ENCODE measurements around the gene ABCF2. TPM values are rescaled to one million over a fixed set of nuclear protein-coding genes. Genes with fewer than 3 reads are reported as not detected.

ABCF2 gene
- total RNA-seq, 1 experiment from 2014 or later: 99.0 TPM

GRCh38 chr7:151205730-151206129 lies 21.3 kb downstream of the ABCF2 start:
- no peak for DNase-seq (ENCODE audit: low spot score)
- in situ Hi-C loops (cut with HindIII; ENCODE audit: low sequenced_read_pairs): loop anchor here (5.0 kb wide), 1 partner anchor 58 kb away; no protein-coding TSS in a partner anchor

DNA sequence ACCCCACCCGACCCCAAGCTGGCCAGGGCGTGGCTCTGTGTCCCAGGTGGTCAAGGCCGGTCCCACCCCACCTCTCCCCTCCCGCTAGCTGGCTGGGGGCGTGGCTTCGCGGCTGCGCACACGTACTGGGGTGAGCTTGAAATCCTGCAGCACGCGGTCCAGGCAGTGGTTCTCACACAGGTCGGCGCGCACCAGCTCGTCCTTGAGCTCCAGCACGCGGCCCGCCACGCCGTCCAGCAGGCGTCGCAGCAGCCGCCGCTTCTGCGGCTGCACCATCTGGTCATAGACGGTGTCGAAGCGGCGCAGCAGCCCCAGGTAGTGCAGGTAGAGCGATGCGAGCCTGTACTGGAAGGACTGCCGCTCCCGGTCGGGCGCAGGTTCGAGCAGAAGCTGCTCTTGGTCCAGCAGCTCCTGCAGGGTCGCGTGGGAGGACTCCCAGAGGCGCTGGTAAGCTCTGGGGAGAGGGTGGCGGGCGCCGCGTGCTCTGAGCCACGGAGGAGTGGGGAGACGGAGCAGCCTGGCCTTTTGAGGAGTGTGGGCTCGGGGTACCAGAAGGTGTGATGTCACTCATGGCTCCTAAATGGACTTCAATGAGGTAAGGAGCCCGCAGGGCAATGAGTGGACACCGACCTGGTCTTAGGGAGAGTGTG lies 22.5 kb downstream of the ABCF2 start:
- in situ Hi-C loops (cut with HindIII; ENCODE audit: low sequenced_read_pairs): loop anchor here (5.0 kb wide), 1 partner anchor 57 kb away; no protein-coding TSS in a partner anchor

DNA sequence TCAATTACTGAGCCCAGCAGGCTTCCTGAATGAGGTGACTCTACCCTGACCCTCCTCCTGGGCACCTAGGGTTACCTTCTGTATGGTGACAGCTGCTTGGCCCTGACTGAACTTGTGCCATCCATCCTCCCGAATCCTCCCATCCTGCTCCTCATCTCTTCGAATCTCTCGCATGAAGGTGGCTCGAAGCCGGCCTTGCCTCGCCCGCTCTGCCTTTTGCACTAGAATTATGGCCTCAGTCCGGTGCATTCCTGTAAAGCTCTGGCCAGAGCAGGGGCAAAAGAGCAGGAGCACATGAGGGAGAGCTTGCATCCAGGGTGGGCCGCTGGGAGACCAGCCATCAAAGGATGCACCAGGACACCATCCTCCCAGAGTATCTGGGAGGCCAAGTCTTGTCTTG lies 24.2 kb downstream of the ABCF2 start:
- DNase-seq (ENCODE audit: low spot score): no peak
- in situ Hi-C loops (cut with HindIII; ENCODE audit: low sequenced_read_pairs): no loop called here

More for the DNA sequence above, 22.5 kb downstream of the ABCF2 start:
- DNase-seq (ENCODE audit: low spot score): no peak

- in situ Hi-C loops (cut with HindIII; ENCODE audit: low sequenced_read_pairs): no loop called here
These were observed 25.3 kb downstream of the ABCF2 start for GRCh38 chr7:151201751-151202150.

GRCh38 chr7:151201344-151201743 lies 25.7 kb downstream of the ABCF2 start:
- DNase-seq (ENCODE audit: low spot score): no peak
- in situ Hi-C loops (cut with HindIII; ENCODE audit: low sequenced_read_pairs): no loop called here

More at GRCh38 chr7:151201751-151202150, 25.3 kb downstream of the ABCF2 start:
- no peak for DNase-seq (ENCODE audit: low spot score)

DNA sequence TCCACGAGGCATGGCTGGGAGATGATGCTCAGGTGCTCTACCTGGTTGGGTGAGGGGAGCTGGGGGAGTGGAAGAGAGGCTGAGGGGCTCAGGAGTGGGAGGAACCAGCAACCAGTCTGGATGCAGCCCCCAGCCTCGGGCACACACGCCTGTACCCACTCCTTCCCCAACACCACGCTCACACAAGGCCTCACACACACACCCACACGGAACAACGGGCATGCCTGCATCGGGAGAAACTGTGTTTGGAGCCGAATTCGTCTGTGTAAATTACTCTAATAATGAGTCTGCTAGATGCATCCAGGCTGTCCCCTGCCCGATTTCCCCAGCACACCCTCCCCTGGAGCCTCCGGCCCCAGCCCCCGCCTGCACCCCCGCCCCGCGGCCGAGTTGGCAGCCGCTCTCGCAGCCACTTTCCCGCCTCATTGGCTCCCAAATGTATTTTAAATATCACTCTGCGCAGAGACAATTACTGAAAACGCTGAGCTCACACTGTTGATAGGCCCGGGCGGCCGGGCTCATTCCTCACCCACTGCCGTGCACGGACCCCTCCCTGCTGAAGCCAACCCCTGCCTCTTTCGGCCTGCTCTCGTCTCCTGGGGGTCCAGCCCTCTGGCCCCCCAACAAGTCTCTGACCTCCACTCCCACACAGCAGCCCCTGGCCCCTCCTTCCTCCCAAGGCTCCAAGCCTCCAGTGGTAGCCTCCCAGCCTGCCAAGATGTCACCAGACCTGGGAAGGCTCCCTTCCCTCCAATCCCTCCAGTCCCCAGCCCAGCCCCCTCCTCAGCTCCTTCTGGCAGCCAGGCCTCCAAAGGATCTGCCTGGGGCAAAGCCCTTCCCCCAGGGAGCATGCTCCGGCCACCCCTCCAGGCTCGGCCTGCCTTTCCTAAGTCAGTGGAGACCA lies 27.8 kb downstream of the ABCF2 start:
- DNase-seq (ENCODE audit: low spot score): no peak
- in situ Hi-C loops (cut with HindIII; ENCODE audit: low sequenced_read_pairs): no loop called here

DNA sequence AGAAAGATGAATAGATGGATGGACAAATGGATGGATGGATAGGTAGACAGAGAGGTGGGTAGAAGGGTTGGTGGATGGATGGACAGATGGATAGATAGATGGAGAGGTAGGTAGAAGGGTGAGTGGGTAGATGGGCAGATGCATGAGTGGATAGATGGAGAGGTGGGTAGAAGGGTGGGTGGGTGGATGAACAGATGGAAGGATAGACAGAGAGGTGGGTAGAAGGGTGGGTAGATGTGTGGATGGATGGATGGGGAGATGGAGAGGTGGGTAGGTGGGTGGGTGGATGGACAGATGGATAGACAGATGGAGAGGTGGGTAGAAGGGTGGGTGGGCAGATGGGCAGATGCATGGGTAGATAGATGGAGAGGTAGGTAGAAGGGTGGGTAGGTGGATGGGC lies 29.1 kb downstream of the ABCF2 start:
- in situ Hi-C loops (cut with HindIII; ENCODE audit: low sequenced_read_pairs): no loop called here
- DNase-seq (ENCODE audit: low spot score): no peak

DNA sequence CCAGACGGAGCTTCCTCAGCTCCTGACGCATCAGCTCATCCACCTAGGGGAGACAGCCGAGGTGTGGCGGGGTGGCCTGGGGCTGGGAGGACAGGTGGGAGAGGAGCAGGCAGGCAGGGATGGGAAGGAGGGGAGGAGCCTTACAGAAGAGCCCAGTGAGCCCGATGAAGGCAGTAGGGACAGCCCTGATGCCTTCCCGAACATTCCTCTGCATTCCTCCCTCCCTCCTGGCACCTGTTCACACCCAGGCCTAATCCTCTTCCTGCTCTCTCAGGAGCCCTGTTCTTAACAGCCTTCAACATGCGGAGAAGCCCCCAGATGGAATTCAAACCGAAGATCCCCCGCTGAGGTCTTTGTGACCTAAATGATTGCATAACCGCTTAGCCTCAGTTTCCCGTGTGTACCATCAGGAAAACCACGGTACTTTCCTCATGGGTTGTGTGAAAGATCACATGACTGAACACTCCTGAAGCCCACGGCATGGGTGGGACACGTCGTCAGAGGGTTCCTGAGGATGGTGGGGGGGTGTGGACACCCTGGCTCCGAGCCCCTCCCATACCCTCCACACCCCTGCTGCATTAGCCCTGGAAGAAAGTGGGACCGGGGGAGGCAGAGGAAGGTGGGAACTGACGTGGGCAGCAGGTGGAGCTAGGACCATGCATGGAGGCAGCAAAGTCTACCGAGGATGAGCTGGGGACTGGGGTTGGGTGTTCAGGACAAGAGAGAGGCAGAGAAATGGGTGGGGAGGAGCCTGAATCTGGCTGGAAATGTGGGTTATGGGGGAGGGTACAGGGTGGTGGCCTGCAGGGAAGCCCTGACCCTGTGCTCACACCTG lies 31.2 kb downstream of the ABCF2 start:
- in situ Hi-C loops (cut with HindIII; ENCODE audit: low sequenced_read_pairs): no loop called here
- no peak for DNase-seq (ENCODE audit: low spot score)

GRCh38 chr7:151194188-151194587 lies 32.8 kb downstream of the ABCF2 start:
- no peak for DNase-seq (ENCODE audit: low spot score)
- in situ Hi-C loops (cut with HindIII; ENCODE audit: low sequenced_read_pairs): no loop called here

DNA sequence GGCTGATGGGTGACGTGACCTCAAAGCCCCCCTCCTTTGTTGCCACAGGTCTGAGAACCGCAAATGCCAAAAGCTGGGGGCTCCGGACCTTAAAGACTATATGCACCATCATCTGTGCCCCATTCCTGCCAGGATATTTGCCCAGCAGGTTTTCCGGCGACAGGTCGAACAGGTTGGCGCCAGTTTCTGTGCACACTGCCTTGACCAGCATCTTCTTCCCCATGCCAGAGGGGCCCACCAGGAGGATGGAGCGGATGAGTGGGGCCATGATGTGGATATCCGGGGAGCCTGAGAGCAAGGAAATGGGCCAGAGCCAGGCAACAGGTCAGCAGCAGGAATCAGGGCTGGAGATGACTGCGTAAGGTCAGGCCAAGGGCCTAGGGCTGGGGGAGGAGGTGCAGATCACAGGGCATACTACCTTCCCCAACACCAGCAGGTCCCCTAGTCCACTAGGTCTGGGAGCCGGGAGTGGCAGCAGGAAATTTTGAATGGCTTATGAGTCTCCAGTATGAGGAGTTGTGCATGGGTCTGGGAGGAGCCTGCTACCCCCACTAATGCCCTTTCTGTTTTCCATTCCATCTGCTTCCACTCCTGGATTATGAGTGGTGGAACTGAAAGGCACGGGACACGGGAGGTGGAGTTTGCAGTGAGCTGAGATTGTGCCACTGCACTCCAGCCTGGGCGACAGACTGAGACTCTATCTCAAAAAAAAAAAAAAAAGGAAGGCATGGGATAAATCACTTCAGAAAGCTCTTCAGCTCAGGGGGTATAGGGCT lies 33.6 kb downstream of the ABCF2 start:
- in situ Hi-C loops (cut with HindIII; ENCODE audit: low sequenced_read_pairs): no loop called here
- no peak for DNase-seq (ENCODE audit: low spot score)

- no peak for DNase-seq (ENCODE audit: low spot score)
- in situ Hi-C loops (cut with HindIII; ENCODE audit: low sequenced_read_pairs): no loop called here
These were observed 34.9 kb downstream of the ABCF2 start for GRCh38 chr7:151192002-151192539.

- in situ Hi-C loops (cut with HindIII; ENCODE audit: low sequenced_read_pairs): no loop called here
- no peak for DNase-seq (ENCODE audit: low spot score)
These were observed 35.5 kb downstream of the ABCF2 start for GRCh38 chr7:151191544-151191943.

- in situ Hi-C loops (cut with HindIII; ENCODE audit: low sequenced_read_pairs): no loop called here
- no peak for DNase-seq (ENCODE audit: low spot score)
These were observed 38.0 kb downstream of the ABCF2 start for GRCh38 chr7:151189038-151189437.

- in situ Hi-C loops (cut with HindIII; ENCODE audit: low sequenced_read_pairs): no loop called here
These were observed 38.8 kb downstream of the ABCF2 start for GRCh38 chr7:151188252-151188542.

DNA sequence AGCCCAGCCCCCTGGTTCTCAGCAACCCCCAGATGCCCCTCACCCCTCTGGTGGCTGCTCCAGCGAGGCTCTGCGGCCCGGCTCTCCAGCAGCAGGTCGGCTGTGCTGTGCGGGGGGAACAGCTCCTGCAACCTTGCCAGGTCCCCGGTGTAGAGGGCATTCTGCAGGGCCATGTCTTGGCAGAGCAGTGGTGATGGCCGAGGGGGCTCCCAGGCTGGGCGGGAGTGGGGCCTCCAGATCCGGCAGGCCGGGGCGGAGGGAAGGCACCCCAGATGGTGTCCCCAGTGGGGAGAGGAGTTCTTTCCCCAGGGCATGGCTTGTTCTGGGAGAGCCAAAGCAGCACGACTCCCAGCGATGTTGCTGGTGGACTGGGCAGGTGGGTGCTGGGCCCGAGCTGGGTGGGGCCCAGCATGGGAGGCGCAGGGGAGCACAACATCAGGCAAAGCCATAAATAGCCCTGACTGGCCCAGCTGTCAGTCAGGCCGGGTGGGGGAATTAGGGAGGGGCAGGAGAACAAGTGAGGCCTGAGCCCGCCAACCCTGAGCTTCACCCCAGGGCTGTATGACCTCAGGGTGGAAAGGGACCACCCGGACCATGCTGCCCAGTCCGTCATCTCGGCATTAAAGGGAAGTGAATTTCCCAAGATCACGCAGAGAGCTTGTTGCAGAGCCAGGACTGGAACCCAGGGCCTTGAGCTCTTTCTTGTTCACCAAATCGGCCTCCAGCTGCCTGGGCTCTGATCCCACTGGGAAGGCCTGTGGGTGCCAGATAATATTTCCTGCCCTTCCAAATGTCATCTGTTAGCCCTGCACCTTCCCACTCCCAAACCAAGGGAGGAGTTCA lies 39.4 kb downstream of the ABCF2 start:
- DNase-seq (ENCODE audit: low spot score): no peak
- in situ Hi-C loops (cut with HindIII; ENCODE audit: low sequenced_read_pairs): no loop called here

More at GRCh38 chr7:151188252-151188542, 38.8 kb downstream of the ABCF2 start:
- DNase-seq (ENCODE audit: low spot score): no peak

DNA sequence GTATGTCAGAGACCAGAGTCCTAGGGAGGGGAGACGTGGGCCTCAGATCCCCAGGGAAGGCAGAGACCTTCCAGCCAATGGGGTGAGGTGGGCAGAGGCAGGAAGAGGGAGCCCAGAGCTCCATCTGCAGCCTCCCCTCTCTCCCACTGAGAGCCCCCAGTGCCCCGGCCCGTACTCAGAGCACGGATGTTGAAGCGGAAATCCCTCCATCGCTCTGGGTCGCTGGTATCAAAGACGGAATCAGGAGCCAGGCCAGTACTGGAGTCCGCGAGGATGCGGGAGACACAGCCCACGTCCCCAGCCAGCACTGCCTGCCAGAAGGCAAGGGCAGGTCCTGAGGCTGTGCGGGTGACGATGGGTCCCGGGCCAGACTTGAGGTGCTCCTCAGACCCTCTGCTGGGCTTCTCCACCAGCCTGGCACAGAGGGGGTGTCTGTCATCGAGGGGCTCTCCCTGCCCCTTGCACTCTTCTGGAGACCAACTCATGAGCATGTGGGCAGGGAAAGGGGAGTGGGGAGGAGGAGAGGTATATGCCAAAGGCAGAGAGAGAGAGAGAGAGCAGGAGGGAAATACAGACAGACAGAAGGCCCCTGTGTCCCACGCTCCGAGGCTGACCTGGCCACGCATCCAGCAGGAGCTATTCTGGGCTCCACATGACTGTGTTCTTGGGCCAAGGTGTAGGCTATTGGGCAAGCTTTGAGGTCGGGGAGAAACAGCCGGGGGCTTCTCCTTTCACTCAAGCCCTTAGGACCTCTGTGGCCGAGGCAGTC lies 40.2 kb downstream of the ABCF2 start, which contains the start of gene ASB10:
Gene ASB10 (minus strand): TSS at position 611 of the 769 bp plus-strand sequence. CDS start 120 bp downstream, at position 491.
- in situ Hi-C loops (cut with HindIII; ENCODE audit: low sequenced_read_pairs): no loop called here
- DNase-seq (ENCODE audit: low spot score): no peak

Measured in G401 (cell line).